Retinal pigment epithelial cell (primary cell): ENCODE measurements around the gene INPP5D.

Experiments
- DNase-seq: peaks from one replicate; pipeline ENCODE4 v3.0.0-alpha.2; 2010; ENCODE audit warnings: low read depth
- H3K4me3 ChIP-seq: 2 replicates; pipeline ENCODE4 v1.5.1; 2011; ENCODE audit warnings: mild to moderate bottlenecking, low read length, control low read depth, moderate library complexity
- TF ChIP-seq, protein P1 (sequence below): conservative IDR thresholded peaks from 2 replicates; pipeline ENCODE4 v1.5.1; 2011; ENCODE audit warnings: low read depth, low read length, control low read depth, inconsistent platforms

The INPP5D gene

GRCh38 chr2:233032551-233033320 lies 27.4 kb upstream of the INPP5D start, which contains the start of gene NEU2:
TSS of gene NEU2 (plus strand) at chr2:233032672. CDS start at chr2:233032672, 0 bp downstream.
- TF ChIP-seq, protein P1, sequence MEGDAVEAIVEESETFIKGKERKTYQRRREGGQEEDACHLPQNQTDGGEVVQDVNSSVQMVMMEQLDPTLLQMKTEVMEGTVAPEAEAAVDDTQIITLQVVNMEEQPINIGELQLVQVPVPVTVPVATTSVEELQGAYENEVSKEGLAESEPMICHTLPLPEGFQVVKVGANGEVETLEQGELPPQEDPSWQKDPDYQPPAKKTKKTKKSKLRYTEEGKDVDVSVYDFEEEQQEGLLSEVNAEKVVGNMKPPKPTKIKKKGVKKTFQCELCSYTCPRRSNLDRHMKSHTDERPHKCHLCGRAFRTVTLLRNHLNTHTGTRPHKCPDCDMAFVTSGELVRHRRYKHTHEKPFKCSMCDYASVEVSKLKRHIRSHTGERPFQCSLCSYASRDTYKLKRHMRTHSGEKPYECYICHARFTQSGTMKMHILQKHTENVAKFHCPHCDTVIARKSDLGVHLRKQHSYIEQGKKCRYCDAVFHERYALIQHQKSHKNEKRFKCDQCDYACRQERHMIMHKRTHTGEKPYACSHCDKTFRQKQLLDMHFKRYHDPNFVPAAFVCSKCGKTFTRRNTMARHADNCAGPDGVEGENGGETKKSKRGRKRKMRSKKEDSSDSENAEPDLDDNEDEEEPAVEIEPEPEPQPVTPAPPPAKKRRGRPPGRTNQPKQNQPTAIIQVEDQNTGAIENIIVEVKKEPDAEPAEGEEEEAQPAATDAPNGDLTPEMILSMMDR, result no peak
- no peak for DNase-seq
- H3K4me3 ChIP-seq, result no peak within 1 kb of the TSS

DNA sequence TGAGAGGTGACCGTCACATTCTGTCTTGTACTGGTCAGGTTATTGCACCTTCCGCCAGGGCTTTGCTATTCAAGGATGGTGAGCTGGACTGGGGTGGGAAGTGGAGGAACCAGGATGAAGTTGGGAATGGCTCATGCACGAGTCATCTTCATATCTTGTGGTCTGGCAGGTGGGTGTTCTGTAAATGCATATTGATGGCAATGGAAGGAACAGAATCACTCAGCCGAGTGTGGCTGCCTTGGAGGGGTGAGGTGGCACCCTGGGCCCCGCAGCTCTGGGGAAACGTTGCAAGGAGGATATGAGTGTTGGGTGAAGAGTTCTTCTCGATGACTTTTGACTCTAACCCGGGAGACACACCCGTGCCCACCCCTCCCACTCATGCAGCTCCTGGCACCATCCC lies 26.5 kb upstream of the INPP5D start:
- H3K4me3 ChIP-seq, result no peak overlapping the region
- TF ChIP-seq, protein P1, result no peak
- no peak for DNase-seq

DNA sequence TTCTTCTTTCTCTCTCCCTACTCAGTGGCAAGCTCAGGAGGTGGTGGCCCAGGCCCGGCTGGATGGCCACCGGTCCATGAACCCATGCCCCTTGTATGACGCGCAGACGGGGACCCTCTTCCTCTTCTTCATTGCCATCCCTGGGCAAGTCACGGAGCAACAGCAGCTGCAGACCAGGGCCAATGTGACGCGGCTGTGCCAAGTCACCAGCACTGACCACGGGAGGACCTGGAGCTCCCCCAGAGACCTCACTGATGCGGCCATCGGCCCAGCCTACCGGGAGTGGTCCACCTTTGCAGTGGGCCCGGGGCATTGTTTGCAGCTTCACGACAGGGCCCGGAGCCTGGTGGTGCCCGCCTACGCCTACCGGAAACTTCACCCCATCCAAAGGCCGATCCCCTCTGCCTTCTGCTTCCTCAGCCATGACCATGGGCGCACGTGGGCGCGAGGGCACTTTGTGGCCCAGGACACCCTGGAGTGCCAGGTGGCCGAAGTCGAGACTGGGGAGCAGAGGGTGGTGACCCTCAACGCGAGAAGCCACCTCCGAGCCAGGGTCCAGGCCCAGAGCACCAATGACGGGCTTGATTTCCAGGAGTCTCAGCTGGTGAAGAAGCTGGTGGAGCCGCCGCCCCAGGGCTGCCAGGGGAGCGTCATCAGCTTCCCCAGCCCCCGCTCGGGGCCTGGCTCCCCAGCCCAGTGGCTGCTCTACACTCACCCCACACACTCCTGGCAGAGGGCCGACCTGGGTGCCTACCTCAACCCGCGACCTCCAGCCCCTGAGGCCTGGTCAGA lies 25.9 kb upstream of the INPP5D start:
- TF ChIP-seq, protein P1, result no peak
- DNase-seq, result no peak
- H3K4me3 ChIP-seq, result no peak overlapping the region

GRCh38 chr2:233035426-233036161 lies 24.5 kb upstream of the INPP5D start:
- DNase-seq, result no peak
- TF ChIP-seq, protein P1, result no peak
- H3K4me3 ChIP-seq, result no peak overlapping the region

DNA sequence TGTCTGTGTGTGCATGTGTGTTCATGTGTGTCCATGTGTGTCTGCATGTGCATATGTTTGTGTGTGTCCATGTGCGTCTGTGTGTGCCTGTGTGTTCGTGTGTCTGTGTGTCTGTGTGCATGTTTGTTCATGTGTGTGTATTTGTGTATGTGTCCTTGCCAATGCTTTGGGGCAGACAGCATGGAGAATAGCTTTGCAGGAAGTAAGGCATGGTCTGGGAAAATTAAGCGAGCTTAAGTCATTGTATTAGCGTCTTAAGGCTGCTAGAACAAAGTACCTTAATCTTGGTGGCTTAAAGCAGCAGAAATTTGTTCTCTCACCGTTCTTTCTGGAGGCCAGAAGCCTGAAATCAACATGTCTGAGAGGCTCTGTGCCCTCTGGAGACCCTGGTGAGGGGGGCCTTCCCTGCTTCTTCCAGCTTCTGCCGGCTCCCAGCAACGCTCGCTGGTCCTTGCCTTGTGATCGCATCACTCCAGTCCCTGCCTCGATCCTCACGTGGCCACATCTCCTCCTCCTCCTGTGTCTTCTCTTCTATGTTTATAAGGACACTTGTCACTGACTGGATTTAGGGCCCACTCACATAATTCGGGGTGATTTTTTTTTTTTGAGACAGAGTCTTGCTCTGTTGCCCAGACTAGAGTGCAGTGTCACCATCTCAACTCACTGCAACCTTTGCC lies 23.8 kb upstream of the INPP5D start:
- no peak overlapping the region for H3K4me3 ChIP-seq
- TF ChIP-seq, protein P1, result no peak

GRCh38 chr2:233037078-233037477 lies 23.1 kb upstream of the INPP5D start:
- TF ChIP-seq, protein P1, result no peak
- DNase-seq, result no peak
- no peak overlapping the region for H3K4me3 ChIP-seq

More for the DNA sequence above, 23.8 kb upstream of the INPP5D start:
- no peak for DNase-seq
